GM23248 (cell line): ENCODE measurements around the gene CAMK2D.

Experiments used
- EZH2 ChIP-seq: fragments of 200-600 bp; sonication (generic); IDR thresholded peaks from 2 replicates; pipeline ENCODE4 v1.6.1; 2018; ENCODE audit warnings: antibody characterized with exemption, mild to moderate bottlenecking; ENCODE audit not compliant: insufficient read depth, poor library complexity, severe bottlenecking
- EZH2phosphoT487 ChIP-seq: fragments of 200-600 bp; sonication (generic); IDR thresholded peaks from 2 replicates; pipeline ENCODE4 v1.6.1; 2018; ENCODE audit warnings: antibody characterized with exemption, moderate library complexity, mild to moderate bottlenecking, low read depth; ENCODE audit not compliant: insufficient read depth

DNA sequence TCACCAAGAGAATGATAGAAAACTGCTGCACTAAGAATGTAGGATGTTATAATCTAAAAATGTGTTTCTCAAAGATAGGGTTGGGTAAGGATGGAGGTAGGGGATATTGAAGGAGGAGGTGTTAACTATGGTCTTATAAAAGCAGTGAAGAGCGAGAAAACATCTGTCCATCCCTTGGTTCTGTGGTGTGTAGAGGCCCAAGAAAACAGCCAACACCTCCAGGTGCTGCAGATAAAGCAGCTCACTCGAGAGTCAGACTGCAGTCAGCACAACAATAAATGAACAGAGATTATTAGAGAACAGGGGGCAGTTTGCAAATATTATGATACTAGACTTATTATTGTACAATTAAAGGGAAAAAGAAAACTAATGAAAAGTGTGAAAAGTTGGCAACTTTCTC, 141.5 kb downstream of the CAMK2D start:
- no peak for TF ChIP-seq EZH2phosphoT487
- no peak for TF ChIP-seq EZH2
